ENCODE data around the gene IRGQ. TPM values are rescaled to one million over a fixed set of nuclear protein-coding genes. Genes with fewer than 3 reads are reported as not detected.

Gene IRGQ
- polyA plus RNA-seq, 3 donors: 1.8 to 49.6 (median 2.9) TPM

- peaks cover 27% of the 10 kb centered on the region for H3K4me1 Mint-ChIP-seq
- H3K9me3 Mint-ChIP-seq: no peaks in the 10 kb centered on the region
- Histone ChIP-seq H3K9ac (ENCODE audit: insufficient read depth, low read length, poor library complexity, severe bottlenecking) (peak overlapping the region; percentile 94), H3K79me2 (ENCODE audit: insufficient read depth, low read length) (peaks cover 35% of the 10 kb centered on the region), H3K27ac (ENCODE audit: low read depth in 1 of 2, low read length in 2 of 2) (peak overlapping the region in 1 of 2 donors; percentile 93), H4K20me1 (ENCODE audit: insufficient read depth, low read length) (peaks cover 15% of the 10 kb centered on the region), H3K9me3 (replicated peaks in 1 of 2; ENCODE audit: control insufficient read depth in 1 of 2, insufficient read depth in 1 of 2, low read length in 2 of 2) (no peaks in the 10 kb centered on the region), H3K4me3 (replicated peaks in 1 of 3; ENCODE audit: low read depth in 2 of 3, low read length in 3 of 3) (peak overlapping the region; percentile 51 to 91 (median 73)), H3K36me3 (replicated peaks in 1 of 2; ENCODE audit: control insufficient read depth in 1 of 2, insufficient read depth in 2 of 2, low read length in 2 of 2) (peaks cover 29 to 41% of the 10 kb centered on the region in 2 donors), H3K4me2 (replicated peaks; ENCODE audit: extremely low read depth, low read length, poor library complexity, severe bottlenecking) (peak overlapping the region; percentile 92), H3K4me1 (ENCODE audit: control insufficient read depth in 1 of 2, insufficient read depth in 2 of 2, low read length in 2 of 2) (peaks cover 31 to 35% of the 10 kb centered on the region in 2 donors), H3K27me3 (ENCODE audit: control insufficient read depth in 2 of 2, insufficient read depth in 2 of 2, low read length in 2 of 2) (no peaks in the 10 kb centered on the region), H2AFZ (ENCODE audit: insufficient read depth, low read depth, low read length, poor library complexity, severe bottlenecking) (no peak overlapping the region)
- intact Hi-C loops (cut with micrococcal nuclease): loop anchor here (2.0 to 10.0 kb wide), 3 partner anchors 39 to 67 kb away; partner anchors contain the start of genes ETHE1 (in 1 of the 2) and ZNF575 (in 1 of the 2)
- no peak for DNase-seq
- H3K27ac Mint-ChIP-seq: peak overlapping the region in 5 of 7 donors; percentile 11 to 100 (median 47)
- H3K36me3 Mint-ChIP-seq: peaks cover 40 to 53% of the 10 kb centered on the region in 2 donors
- 97% methylated on average over 6 of the region's 10 CpGs for WGBS (ENCODE audit: insufficient coverage)
- H3K4me3 Mint-ChIP-seq: peak overlapping the region; percentile 97 to 98
- no peak for TF ChIP-seq CTCF (IDR thresholded peaks at IDR 0.05)
- H3K27me3 Mint-ChIP-seq (ENCODE audit: low read depth in 3 of 3): peaks cover 0 to 3% (median 0%) of the 10 kb centered on the region in 3 donors
These were observed 1.7 kb downstream of the IRGQ start for GRCh38 chr19:43594081-43594697.

- H3K79me2 ChIP-seq (ENCODE audit: insufficient read depth, low read length): peaks cover 21% of the 10 kb centered on the region
- Mint-ChIP-seq H3K27ac (no peak overlapping the region), H3K9me3 (no peaks in the 10 kb centered on the region), H3K4me3 (peak overlapping the region in 1 of 2 donors; percentile 53), H3K36me3 (peaks cover 40 to 51% of the 10 kb centered on the region in 2 donors), H3K27me3 (ENCODE audit: low read depth in 3 of 3) (peaks cover 0 to 3% (median 0%) of the 10 kb centered on the region in 3 donors), H3K4me1 (peaks cover 23% of the 10 kb centered on the region)
- H3K27me3 ChIP-seq (ENCODE audit: control insufficient read depth in 2 of 2, insufficient read depth in 2 of 2, low read length in 2 of 2): no peaks in the 10 kb centered on the region
- intact Hi-C loops (cut with micrococcal nuclease): loop anchor here in 1 of 2 donors (10.0 kb wide), 1 partner anchor 58 kb away; the partner anchor contains the start of gene ZNF575
- no peak for TF ChIP-seq CTCF (IDR thresholded peaks at IDR 0.05)
- H3K4me2 ChIP-seq (replicated peaks; ENCODE audit: extremely low read depth, low read length, poor library complexity, severe bottlenecking): no peak overlapping the region
- peaks cover 15% of the 10 kb centered on the region for H4K20me1 ChIP-seq (ENCODE audit: insufficient read depth, low read length)
- peaks cover 31 to 35% of the 10 kb centered on the region in 2 donors for H3K4me1 ChIP-seq (ENCODE audit: control insufficient read depth in 1 of 2, insufficient read depth in 2 of 2, low read length in 2 of 2)
- H3K27ac ChIP-seq (ENCODE audit: low read depth in 1 of 2, low read length in 2 of 2): no peak overlapping the region
- DNase-seq: no peak
- H2AFZ ChIP-seq (ENCODE audit: insufficient read depth, low read depth, low read length, poor library complexity, severe bottlenecking): no peak overlapping the region
- WGBS (ENCODE audit: insufficient coverage): 97% methylated on average over 33 of the region's 37 CpGs
- no peaks in the 10 kb centered on the region for H3K9me3 ChIP-seq (replicated peaks in 1 of 2; ENCODE audit: control insufficient read depth in 1 of 2, insufficient read depth in 1 of 2, low read length in 2 of 2)
- peaks cover 20 to 31% of the 10 kb centered on the region in 2 donors for H3K36me3 ChIP-seq (replicated peaks in 1 of 2; ENCODE audit: control insufficient read depth in 1 of 2, insufficient read depth in 2 of 2, low read length in 2 of 2)
- H3K4me3 ChIP-seq (replicated peaks in 1 of 3; ENCODE audit: low read depth in 2 of 3, low read length in 3 of 3): no peak overlapping the region
- no peak overlapping the region for H3K9ac ChIP-seq (ENCODE audit: insufficient read depth, low read length, poor library complexity, severe bottlenecking)
These were observed 3.1 kb downstream of the IRGQ start for GRCh38 chr19:43592800-43593350.

Measured in CD14-positive monocyte (primary cell).